Upper lobe of left lung (tissue), 4 donors: ENCODE results near the gene MYOCD.

ENCODE experiments used
- CTCF ChIP-seq, 6 experiments: fragments of 450-650 bp in 4 of 6; fragments of 200-600 bp in 2 of 6; sonication (generic) in 2 of 6; IDR thresholded peaks; one replicate each; pipeline ENCODE4 v1.5.1; 2016 to 2019; ENCODE audit warnings: antibody characterized with exemption in 6 of 6
- EP300 ChIP-seq, 4 donors: sonication (generic); formaldehyde crosslinking; IDR thresholded peaks; one replicate each; pipeline ENCODE4 v1.5.1; 2017; ENCODE audit warnings: antibody characterized with exemption in 4 of 4, control low read depth in 2 of 4
- POLR2AphosphoS5 ChIP-seq, 2 donors: sonication (generic); formaldehyde crosslinking; IDR thresholded peaks; one replicate each; pipeline ENCODE4 v1.5.1; 2017; ENCODE audit warnings: antibody characterized with exemption in 2 of 2

- TF ChIP-seq CTCF (IDR thresholded peaks at IDR 0.05): no peak
- no peak for TF ChIP-seq EP300 (IDR thresholded peaks at IDR 0.05)
- TF ChIP-seq POLR2AphosphoS5 (IDR thresholded peaks at IDR 0.05): no peak
Observed at GRCh38 chr17:12769981-12770380, 104.3 kb downstream of the MYOCD start.
